MM.1S (cell line): ENCODE measurements around the gene MAGI1.

Experiments
- DNase-seq: peaks from one replicate; pipeline ENCODE4 v3.0.0-alpha.2; 2015
- H2AFZ ChIP-seq: fragments of 300-600 bp; sonication (generic); 2 replicates; pipeline ENCODE4 v1.6.0; 2016; ENCODE audit warnings: antibody characterized with exemption, low read length
- H3F3A ChIP-seq: fragments of 300-600 bp; sonication (generic); 2 replicates; pipeline ENCODE4 v1.6.1; 2016; ENCODE audit warnings: mild to moderate bottlenecking, antibody characterized with exemption, low read length, moderate library complexity, mixed read lengths; ENCODE audit not compliant: insufficient read depth
- H3K27ac ChIP-seq: fragments of 300-600 bp; sonication (generic); 2 replicates; pipeline ENCODE4 v1.5.1; 2016; ENCODE audit warnings: mild to moderate bottlenecking, low read length
- H3K27me3 ChIP-seq: fragments of 300-600 bp; sonication (generic); replicated peaks from 2 replicates; pipeline ENCODE4 v1.6.0; 2016; ENCODE audit warnings: low read length; ENCODE audit not compliant: insufficient read depth
- H3K36me3 ChIP-seq: fragments of 300-600 bp; sonication (generic); replicated peaks from 2 replicates; pipeline ENCODE4 v1.6.1; 2016; ENCODE audit warnings: mild to moderate bottlenecking, low read length, mixed read lengths; ENCODE audit not compliant: insufficient read depth
- H3K4me1 ChIP-seq: fragments of 300-600 bp; sonication (generic); 2 replicates; pipeline ENCODE4 v1.6.1; 2016; ENCODE audit warnings: low read length, mixed read lengths
- H3K4me2 ChIP-seq: fragments of 300-600 bp; sonication (generic); 2 replicates; pipeline ENCODE4 v1.6.0; 2016; ENCODE audit warnings: low read depth, low read length
- H3K4me3 ChIP-seq: fragments of 300-600 bp; sonication (generic); 2 replicates; pipeline ENCODE4 v1.5.1; 2016; ENCODE audit warnings: low read length, mixed read lengths
- H3K79me2 ChIP-seq: fragments of 300-600 bp; sonication (generic); 2 replicates; pipeline ENCODE4 v1.6.1; 2016; ENCODE audit warnings: mixed run types, low read length, mixed read lengths
- H3K9ac ChIP-seq: fragments of 300-600 bp; sonication (generic); 2 replicates; pipeline ENCODE4 v1.6.1; 2016; ENCODE audit warnings: low read length, mixed read lengths
- H3K9me2 ChIP-seq: fragments of 300-600 bp; sonication (generic); replicated peaks from 2 replicates; pipeline ENCODE4 v1.6.1; 2016; ENCODE audit warnings: mild to moderate bottlenecking, low read length, mixed read lengths; ENCODE audit not compliant: insufficient read depth
- H3K9me3 ChIP-seq: fragments of 300-600 bp; sonication (generic); replicated peaks from 2 replicates; pipeline ENCODE4 v1.6.1; 2016; ENCODE audit warnings: mild to moderate bottlenecking, low read length, mixed read lengths; ENCODE audit not compliant: insufficient read depth
- H4K20me1 ChIP-seq: fragments of 300-600 bp; sonication (generic); 2 replicates; pipeline ENCODE4 v1.6.1; 2016; ENCODE audit warnings: mild to moderate bottlenecking, low read length, moderate library complexity, mixed read lengths; ENCODE audit not compliant: insufficient read depth
- CTCF ChIP-seq: fragments of 300-600 bp; sonication (generic); IDR thresholded peaks from 2 replicates; pipeline ENCODE4 v1.5.1; 2016; ENCODE audit warnings: antibody characterized with exemption, low read length, mixed read lengths
- EZH2 ChIP-seq: fragments of 300-600 bp; sonication (generic); optimal IDR thresholded peaks from 2 replicates; pipeline ENCODE3; 2017; ENCODE audit warnings: low read depth, mild to moderate bottlenecking, antibody characterized with exemption, low read length, mixed read lengths
- EZH2phosphoT487 ChIP-seq: fragments of 300-600 bp; sonication (generic); IDR thresholded peaks from 2 replicates; pipeline ENCODE4 v1.6.1; 2018; ENCODE audit warnings: antibody characterized with exemption, low read length

Gene MAGI1

GRCh38 chr3:65534805-65535204 is 503.9 kb downstream of the MAGI1 start:
- Histone ChIP-seq H3K9me2 (no peaks in the 10 kb centered on the region), H3K9me3 (no peaks in the 10 kb centered on the region), H3K9ac (no peak overlapping the region), H2AFZ (no peak overlapping the region), H3K36me3 (no peaks in the 10 kb centered on the region), H3K79me2 (no peaks in the 10 kb centered on the region), H3F3A (no peaks in the 10 kb centered on the region), H3K4me3 (no peak overlapping the region), H3K27me3 (no peaks in the 10 kb centered on the region), H3K4me1 (no peaks in the 10 kb centered on the region), H4K20me1 (no peaks in the 10 kb centered on the region), H3K27ac (no peak overlapping the region), H3K4me2 (no peak overlapping the region)
- TF ChIP-seq EZH2 (no peak), CTCF (no peak), EZH2phosphoT487 (no peak)
- DNase-seq: no peak

- Histone ChIP-seq H2AFZ (no peak overlapping the region), H3K27ac (no peak overlapping the region), H3K79me2 (no peaks in the 10 kb centered on the region)
Observed at GRCh38 chr3:65532749-65533148, 506.0 kb downstream of the MAGI1 start.

GRCh38 chr3:65532215-65532614 is 506.5 kb downstream of the MAGI1 start:
- no peaks in the 10 kb centered on the region for H3F3A ChIP-seq
- no peak overlapping the region for H3K27ac ChIP-seq
- H3K36me3 ChIP-seq: no peaks in the 10 kb centered on the region
- H3K4me3 ChIP-seq: no peak overlapping the region
- no peak overlapping the region for H2AFZ ChIP-seq
- no peaks in the 10 kb centered on the region for H3K27me3 ChIP-seq
- no peaks in the 10 kb centered on the region for H3K79me2 ChIP-seq
- DNase-seq: no peak
- no peak overlapping the region for H3K9ac ChIP-seq
- H3K4me2 ChIP-seq: no peak overlapping the region
- H4K20me1 ChIP-seq: no peaks in the 10 kb centered on the region
- H3K4me1 ChIP-seq: no peaks in the 10 kb centered on the region
- H3K9me2 ChIP-seq: no peaks in the 10 kb centered on the region
- no peaks in the 10 kb centered on the region for H3K9me3 ChIP-seq
- TF ChIP-seq EZH2 (no peak), EZH2phosphoT487 (no peak), CTCF (no peak)

More at GRCh38 chr3:65532749-65533148, 506.0 kb downstream of the MAGI1 start:
- no peak for TF ChIP-seq EZH2phosphoT487
- Histone ChIP-seq H3K4me1 (no peaks in the 10 kb centered on the region), H3K36me3 (no peaks in the 10 kb centered on the region), H3K4me2 (no peak overlapping the region), H4K20me1 (no peaks in the 10 kb centered on the region), H3F3A (no peaks in the 10 kb centered on the region), H3K9me3 (no peaks in the 10 kb centered on the region), H3K9me2 (no peaks in the 10 kb centered on the region), H3K27me3 (no peaks in the 10 kb centered on the region), H3K4me3 (no peak overlapping the region), H3K9ac (no peak overlapping the region)
- DNase-seq: no peak

GRCh38 chr3:65531499-65531898 is 507.2 kb downstream of the MAGI1 start:
- H3K9me2 ChIP-seq: no peaks in the 10 kb centered on the region
- no peak overlapping the region for H3K4me3 ChIP-seq
- H3K79me2 ChIP-seq: no peaks in the 10 kb centered on the region
- no peak overlapping the region for H2AFZ ChIP-seq
- H3K9ac ChIP-seq: no peak overlapping the region
- TF ChIP-seq EZH2: no peak
- no peak for TF ChIP-seq EZH2phosphoT487
- no peak for TF ChIP-seq CTCF
- H3F3A ChIP-seq: no peaks in the 10 kb centered on the region
- no peaks in the 10 kb centered on the region for H3K9me3 ChIP-seq
- H3K36me3 ChIP-seq: no peaks in the 10 kb centered on the region
- H3K4me1 ChIP-seq: no peaks in the 10 kb centered on the region
- H3K4me2 ChIP-seq: no peak overlapping the region
- DNase-seq: no peak
- H3K27me3 ChIP-seq: no peaks in the 10 kb centered on the region
- no peak overlapping the region for H3K27ac ChIP-seq
- no peaks in the 10 kb centered on the region for H4K20me1 ChIP-seq
